OCI-LY7 (cell line): ENCODE measurements around the gene MMP2. TPM values are rescaled to one million over a fixed set of nuclear protein-coding genes. Genes with fewer than 3 reads are reported as not detected.

Source experiments
- Bru-seq: library from RNA; stranded (reverse); fragments of 400-500 nt; gene quantifications from one replicate; lab custom pipeline; 2021; lab: Mats Ljungman, UMichigan
- BruChase-seq, 2 experiments: library from RNA; stranded (reverse); fragments of 400-500 nt; gene quantifications; one replicate each; lab custom pipeline; 2021; lab: Mats Ljungman, UMichigan
- BruUV-seq: library from RNA; stranded (reverse); fragments of 400-500 nt; replicated peaks from 2 replicates; lab custom pipeline; 2021; lab: Mats Ljungman, UMichigan
- CTCF ChIA-PET: fragments of 300-600 bp; sonication (Branson Sonifier 250); formaldehyde crosslinking; loops from one replicate; lab custom pipeline; 2022; ENCODE audit warnings: antibody characterized with exemption; ENCODE audit not compliant: unreplicated experiment; lab: Charles Lee
- POLR2A ChIA-PET: fragments of 300-600 bp; sonication (Branson Sonifier 250); formaldehyde crosslinking; loops from one replicate; lab custom pipeline; 2022; ENCODE audit warnings: antibody characterized with exemption; lab: Charles Lee
- DNase-seq: peaks from one replicate; pipeline ENCODE4 v3.0.0-alpha.2; 2015; ENCODE audit warnings: low spot score
- H2AFZ ChIP-seq: fragments of 200-600 bp; sonication (generic), shearing (Covaris generic); 2 replicates; pipeline ENCODE4 v1.6.1; 2014; ENCODE audit warnings: mild to moderate bottlenecking, antibody characterized with exemption, low read length, moderate library complexity
- H3K27ac ChIP-seq: fragments of 200-600 bp; sonication (generic); 2 replicates; pipeline ENCODE4 v1.5.1; 2014; ENCODE audit warnings: mixed run types, low read depth, mild to moderate bottlenecking, moderate library complexity, low read length, inconsistent platforms; ENCODE audit not compliant: poor library complexity, severe bottlenecking
- H3K36me3 ChIP-seq: fragments of 200-600 bp; sonication (generic); 2 replicates; pipeline ENCODE4 v1.6.1; 2014; ENCODE audit warnings: mild to moderate bottlenecking, antibody characterized with exemption, low read length, moderate library complexity, mixed read lengths; ENCODE audit not compliant: insufficient read depth
- H3K4me1 ChIP-seq: fragments of 200-600 bp; sonication (generic); 2 replicates; pipeline ENCODE4 v1.5.1; 2014; ENCODE audit warnings: mild to moderate bottlenecking, low read length; ENCODE audit not compliant: insufficient read depth, poor library complexity, severe bottlenecking
- H3K4me2 ChIP-seq: fragments of 200-600 bp; sonication (generic); 2 replicates; pipeline ENCODE4 v1.6.1; 2014; ENCODE audit warnings: mild to moderate bottlenecking, low read length
- H3K4me3 ChIP-seq: fragments of 200-600 bp; sonication (generic); 2 replicates; pipeline ENCODE4 v1.5.1; 2014; ENCODE audit warnings: mild to moderate bottlenecking, low read depth, low read length; ENCODE audit not compliant: poor library complexity, severe bottlenecking
- H3K79me2 ChIP-seq: fragments of 200-600 bp; sonication (generic); 2 replicates; pipeline ENCODE4 v1.6.1; 2016; ENCODE audit warnings: low read depth, mild to moderate bottlenecking, low read length, moderate library complexity, mixed read lengths; ENCODE audit not compliant: insufficient read depth
- H3K9me2 ChIP-seq: fragments of 200-600 bp; sonication (generic); 2 replicates; pipeline ENCODE4 v1.6.1; 2016; ENCODE audit warnings: mild to moderate bottlenecking, low read length, mixed read lengths; ENCODE audit not compliant: insufficient read depth
- H3K9me3 ChIP-seq: fragments of 200-600 bp; sonication (generic); 2 replicates; pipeline ENCODE4 v1.6.1; 2014; ENCODE audit warnings: mild to moderate bottlenecking, mixed run types, low read length, mixed read lengths
- H4K20me1 ChIP-seq: fragments of 200-600 bp; sonication (generic); 2 replicates; pipeline ENCODE4 v1.6.1; 2014; ENCODE audit warnings: mild to moderate bottlenecking, antibody characterized with exemption, low read length, moderate library complexity, mixed read lengths; ENCODE audit not compliant: insufficient read depth
- EZH2phosphoT487 ChIP-seq: fragments of 200-600 bp; sonication (generic); IDR thresholded peaks from 2 replicates; pipeline ENCODE4 v1.6.1; 2018; ENCODE audit warnings: low read depth, borderline replicate concordance, mild to moderate bottlenecking, mixed run types, antibody characterized with exemption, low read length, moderate library complexity, mixed read lengths
- intact Hi-C: fragments of 100-400 bp; cut with micrococcal nuclease; formaldehyde crosslinking; loops from one replicate; pipeline ENCODE4 v1.10.0; 2022; ENCODE audit not compliant: unreplicated experiment
- long read RNA-seq: library from polyadenylated mRNA; stranded (forward); transcript quantifications from one replicate; pipeline ENCODE4 v2.0.0, GENCODE V29; 2022
- total RNA-seq, 2 experiments: library from RNA; depleted of rRNA in 1 of 2; stranded (reverse); fragments of >200 nt in 1 of 2; shearing (Covaris generic) in 1 of 2; gene quantifications; 2 replicates each; pipeline ENCODE4 v1.2.3, GENCODE V29; 2014 to 2022
- TF ChIP-seq, protein P1 (sequence below): fragments of 200-600 bp; sonication (generic); conservative IDR thresholded peaks from 2 replicates; pipeline ENCODE4 v1.5.1; 2014; ENCODE audit warnings: mild to moderate bottlenecking, antibody characterized with exemption, low read length, moderate library complexity, mixed read lengths

Gene MMP2
- total RNA-seq (2014; rRNA removed; shearing (Covaris generic)), result not detected in 2 replicates
- total RNA-seq (2022), result 0.48 TPM in 1 of 2 replicates, not detected in the other
- Bru-seq, nascent RNA, result not detected
- BruChase-seq, experiment 1, labeled RNA remaining after a 6-hour chase, result not detected
- BruChase-seq, experiment 2, labeled RNA remaining after a 2-hour chase, result not detected
- long read RNA-seq, result 0 reads

DNA sequence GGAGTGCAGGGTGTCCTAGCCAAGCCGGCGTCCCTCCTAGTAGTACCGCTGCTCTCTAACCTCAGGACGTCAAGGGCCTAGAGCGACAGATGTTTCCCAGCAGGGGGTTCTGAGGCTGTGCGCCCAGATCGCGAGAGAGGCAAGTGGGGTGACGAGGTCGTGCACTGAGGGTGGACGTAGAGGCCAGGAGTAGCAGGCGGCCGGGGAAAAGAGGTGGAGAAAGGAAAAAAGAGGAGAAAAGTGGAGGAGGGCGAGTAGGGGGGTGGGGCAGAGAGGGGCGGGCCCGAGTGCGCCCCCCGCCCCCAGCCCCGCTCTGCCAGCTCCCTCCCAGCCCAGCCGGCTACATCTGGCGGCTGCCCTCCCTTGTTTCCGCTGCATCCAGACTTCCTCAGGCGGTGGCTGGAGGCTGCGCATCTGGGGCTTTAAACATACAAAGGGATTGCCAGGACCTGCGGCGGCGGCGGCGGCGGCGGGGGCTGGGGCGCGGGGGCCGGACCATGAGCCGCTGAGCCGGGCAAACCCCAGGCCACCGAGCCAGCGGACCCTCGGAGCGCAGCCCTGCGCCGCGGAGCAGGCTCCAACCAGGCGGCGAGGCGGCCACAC lies at the start of gene MMP2:
Gene MMP2, plus strand, starts transcription at position 372 of the 603 bp plus-strand sequence. CDS start 282 bp downstream, outside the sequence.
- no peaks in the 10 kb centered on the region for H3K79me2 ChIP-seq
- no peak within 1 kb of the TSS for H3K4me2 ChIP-seq
- no peaks in the 10 kb centered on the region for H3K4me1 ChIP-seq
- CTCF ChIA-PET, result no interaction called here
- POLR2A ChIA-PET, result interaction anchor here (0.6 kb wide), 1 partner anchor 69 kb away, joined by 5 read pairs; no protein-coding TSS in a partner anchor
- H3K4me3 ChIP-seq, result no peak within 1 kb of the TSS
- no peaks in the 10 kb centered on the region for H3K9me2 ChIP-seq
- BruUV-seq, result no TSS peak
- no peak within 1 kb of the TSS for H3K27ac ChIP-seq
- no peaks in the 10 kb centered on the region for H3K36me3 ChIP-seq
- H4K20me1 ChIP-seq, result no peaks in the 10 kb centered on the region
- H3K9me3 ChIP-seq, result no peaks in the 10 kb centered on the region
- intact Hi-C loops, result no loop called here
- no peak for TF ChIP-seq EZH2phosphoT487
- TF ChIP-seq, protein P1, sequence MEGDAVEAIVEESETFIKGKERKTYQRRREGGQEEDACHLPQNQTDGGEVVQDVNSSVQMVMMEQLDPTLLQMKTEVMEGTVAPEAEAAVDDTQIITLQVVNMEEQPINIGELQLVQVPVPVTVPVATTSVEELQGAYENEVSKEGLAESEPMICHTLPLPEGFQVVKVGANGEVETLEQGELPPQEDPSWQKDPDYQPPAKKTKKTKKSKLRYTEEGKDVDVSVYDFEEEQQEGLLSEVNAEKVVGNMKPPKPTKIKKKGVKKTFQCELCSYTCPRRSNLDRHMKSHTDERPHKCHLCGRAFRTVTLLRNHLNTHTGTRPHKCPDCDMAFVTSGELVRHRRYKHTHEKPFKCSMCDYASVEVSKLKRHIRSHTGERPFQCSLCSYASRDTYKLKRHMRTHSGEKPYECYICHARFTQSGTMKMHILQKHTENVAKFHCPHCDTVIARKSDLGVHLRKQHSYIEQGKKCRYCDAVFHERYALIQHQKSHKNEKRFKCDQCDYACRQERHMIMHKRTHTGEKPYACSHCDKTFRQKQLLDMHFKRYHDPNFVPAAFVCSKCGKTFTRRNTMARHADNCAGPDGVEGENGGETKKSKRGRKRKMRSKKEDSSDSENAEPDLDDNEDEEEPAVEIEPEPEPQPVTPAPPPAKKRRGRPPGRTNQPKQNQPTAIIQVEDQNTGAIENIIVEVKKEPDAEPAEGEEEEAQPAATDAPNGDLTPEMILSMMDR, result no peak
- no peak within 1 kb of the TSS for H2AFZ ChIP-seq
- DNase-seq, result no peak

DNA sequence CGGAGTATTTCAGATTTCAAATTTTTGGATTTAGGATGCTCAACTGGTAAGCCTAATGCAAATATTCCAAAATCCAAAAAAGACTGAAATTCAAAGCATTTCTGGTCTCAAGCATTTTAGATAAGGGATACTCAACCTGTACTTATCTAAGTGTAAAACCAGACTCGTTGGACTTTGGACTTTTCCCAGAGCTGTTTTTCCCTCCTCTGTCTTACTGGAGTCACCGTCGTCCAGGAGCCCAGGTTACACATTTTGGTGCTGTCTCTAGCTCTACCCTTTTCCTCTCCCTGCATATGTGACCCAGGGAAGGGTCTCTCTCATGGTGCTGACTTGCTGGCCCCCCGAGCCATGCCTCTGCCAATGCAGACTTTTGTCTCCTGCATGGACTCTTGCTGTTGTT lies 46.0 kb upstream of the MMP2 start:
- H3K27ac ChIP-seq, result no peak overlapping the region
- no peak for DNase-seq
- no peak overlapping the region for H3K4me3 ChIP-seq
- H3K79me2 ChIP-seq, result no peaks in the 10 kb centered on the region
- no peaks in the 10 kb centered on the region for H3K9me3 ChIP-seq
- BruUV-seq, result no TSS peak
- no peak for TF ChIP-seq EZH2phosphoT487
- TF ChIP-seq, protein P1, result no peak
- H3K4me2 ChIP-seq, result no peak overlapping the region
- POLR2A ChIA-PET, result no interaction called here
- H3K4me1 ChIP-seq, result no peaks in the 10 kb centered on the region
- no peaks in the 10 kb centered on the region for H4K20me1 ChIP-seq
- no peaks in the 10 kb centered on the region for H3K36me3 ChIP-seq
- no peaks in the 10 kb centered on the region for H3K9me2 ChIP-seq
- intact Hi-C loops, result no loop called here
- no peak overlapping the region for H2AFZ ChIP-seq
- CTCF ChIA-PET, result no interaction called here

DNA sequence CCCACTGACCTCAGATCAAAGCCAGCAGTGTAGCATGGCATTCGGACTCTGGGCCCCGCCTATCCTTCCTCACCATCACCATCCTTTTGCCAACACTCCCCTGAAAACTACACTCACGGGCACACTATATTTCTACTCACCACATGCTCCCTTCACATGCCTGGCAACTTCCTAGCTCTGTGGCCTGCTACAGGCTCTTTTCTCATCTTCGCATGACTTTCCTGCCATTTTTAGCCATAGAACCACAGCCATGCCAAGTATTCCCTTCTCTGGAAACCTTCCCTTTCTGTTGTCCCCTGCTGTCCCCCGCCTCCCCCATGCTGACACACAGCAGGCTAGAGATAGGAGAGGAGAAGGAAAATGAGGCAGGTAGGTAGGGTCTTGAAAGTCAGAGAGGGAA lies 45.5 kb upstream of the MMP2 start:
- no peaks in the 10 kb centered on the region for H3K9me2 ChIP-seq
- no peak overlapping the region for H3K27ac ChIP-seq
- H3K79me2 ChIP-seq, result no peaks in the 10 kb centered on the region
- no peaks in the 10 kb centered on the region for H3K36me3 ChIP-seq
- DNase-seq, result no peak
- no peaks in the 10 kb centered on the region for H3K4me1 ChIP-seq
- ChIA-PET POLR2A (no interaction called here), CTCF (no interaction called here)
- no peak overlapping the region for H3K4me2 ChIP-seq
- intact Hi-C loops, result no loop called here
- TF ChIP-seq EZH2phosphoT487, result no peak
- TF ChIP-seq, protein P1, result no peak
- H3K4me3 ChIP-seq, result no peak overlapping the region
- no peak overlapping the region for H2AFZ ChIP-seq
- no TSS peak for BruUV-seq
- no peaks in the 10 kb centered on the region for H4K20me1 ChIP-seq
- H3K9me3 ChIP-seq, result no peaks in the 10 kb centered on the region
